NCI-H2171 treated with DMSO at 0.1 percent for 48 hours (cell line): Measurements from ENCODE around the gene DDX39B.
"Not testable (repeated sequence)": the region's sequence is repeated elsewhere in the genome, so short reads cannot be mapped to it uniquely, and the experiment has no call there.

Source experiments
- DNase-seq: peaks from one replicate; lab custom pipeline; 2025; lab: John Stamatoyannopoulos, UW

Gene DDX39B

GRCh38 chr6:31528821-31529328 lies 12.9 kb downstream of the DDX39B start, which contains the start of gene MCCD1:
MCCD1 (plus strand) TSS chr6:31528962; CDS start chr6:31529015, 53 bp downstream.
- DNase-seq, result no peak

- DNase-seq, result no peak
Measured at GRCh38 chr6:31528307-31528777, 13.5 kb downstream of the DDX39B start.

GRCh38 chr6:31525932-31526591 lies 15.7 kb downstream of the DDX39B start:
- no peak for DNase-seq

DNA sequence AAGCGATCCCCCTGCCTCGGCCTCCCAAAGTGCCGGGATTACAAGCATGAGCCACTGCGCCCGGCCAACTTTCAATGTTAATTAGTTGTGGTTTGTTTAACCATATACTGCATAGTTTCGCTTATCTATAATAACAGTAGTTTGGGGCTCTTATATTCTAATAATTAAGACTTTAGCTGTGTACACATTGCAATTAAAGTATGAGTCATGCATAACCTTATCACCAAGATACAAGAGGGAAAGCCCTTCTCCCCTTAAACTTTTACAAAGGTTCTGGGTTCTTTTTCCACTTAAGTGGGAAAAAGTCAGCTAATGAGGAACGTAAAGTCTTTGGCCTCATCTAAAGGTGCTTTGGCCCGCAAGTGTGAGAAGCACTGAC lies 16.3 kb downstream of the DDX39B start:
- no peak for DNase-seq

DNA sequence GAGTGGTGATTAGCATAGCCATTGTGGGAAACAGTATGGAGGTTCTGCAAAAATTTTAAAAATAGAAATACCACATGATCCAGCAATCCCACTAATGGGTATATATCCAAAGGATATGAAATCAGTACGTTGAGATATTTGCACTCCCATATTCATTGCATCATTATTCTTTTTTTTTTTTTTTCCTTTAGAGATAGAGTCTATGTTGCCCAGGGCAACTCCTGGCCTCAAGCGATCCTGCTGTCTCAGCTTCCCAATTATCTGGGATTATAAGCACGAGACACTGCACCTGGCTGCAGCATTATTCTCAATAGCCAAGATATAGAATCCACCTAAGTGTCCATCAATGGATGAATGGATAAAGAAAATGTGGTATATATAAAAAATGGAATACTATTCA lies 20.0 kb downstream of the DDX39B start:
- DNase-seq, result no peak

DNA sequence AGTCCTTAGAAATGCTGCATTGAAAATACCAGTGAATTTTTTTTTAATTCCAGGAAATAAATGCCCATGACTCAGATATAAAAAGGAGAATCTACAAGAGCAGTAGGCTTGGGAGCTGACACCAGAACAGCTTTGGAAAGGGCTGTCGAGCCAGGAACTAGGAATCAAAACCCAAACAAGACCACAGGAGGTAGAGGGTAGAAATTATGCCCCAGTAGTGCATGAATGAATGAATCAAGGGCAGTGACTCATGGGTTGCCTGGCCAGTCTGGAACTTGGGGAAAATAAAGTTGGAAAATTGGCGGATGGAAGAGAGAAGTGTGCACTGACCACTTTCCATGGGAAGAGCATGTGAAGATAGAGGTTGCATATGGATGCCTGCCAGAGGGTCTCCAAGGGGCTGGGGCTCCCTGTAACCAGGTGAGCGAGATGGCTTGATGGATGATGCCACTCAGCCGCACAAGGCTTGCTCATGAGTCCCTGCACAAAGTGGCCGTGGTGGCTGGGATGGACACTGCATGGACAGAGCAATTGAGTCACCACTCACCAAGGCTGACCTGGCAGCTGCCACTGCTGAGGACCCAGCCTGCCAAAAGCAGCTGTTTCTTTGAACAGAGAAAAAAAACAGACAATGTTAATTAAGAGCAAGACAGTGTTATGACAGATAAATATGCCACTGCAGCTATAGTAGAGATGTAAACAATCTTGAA lies 28.2 kb downstream of the DDX39B start:
- no peak for DNase-seq

DNA sequence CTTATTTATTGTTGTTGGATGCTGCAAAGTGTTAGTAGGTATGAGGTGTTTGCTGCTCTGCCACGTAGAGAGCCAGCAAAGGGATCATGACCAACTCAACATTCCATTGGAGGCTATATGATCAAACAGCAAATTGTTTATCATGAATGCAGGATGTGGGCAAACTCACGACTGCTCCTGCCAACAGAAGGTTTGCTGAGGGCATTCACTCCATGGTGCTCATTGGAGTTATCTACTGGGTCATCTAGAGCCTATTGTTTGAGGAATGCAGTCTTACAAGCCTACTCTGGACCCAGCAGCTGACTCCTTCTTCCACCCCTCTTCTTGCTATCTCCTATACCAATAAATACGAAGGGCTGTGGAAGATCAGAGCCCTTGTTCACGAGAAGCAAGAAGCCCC lies 31.8 kb downstream of the DDX39B start:
- DNase-seq, result no peak

DNA sequence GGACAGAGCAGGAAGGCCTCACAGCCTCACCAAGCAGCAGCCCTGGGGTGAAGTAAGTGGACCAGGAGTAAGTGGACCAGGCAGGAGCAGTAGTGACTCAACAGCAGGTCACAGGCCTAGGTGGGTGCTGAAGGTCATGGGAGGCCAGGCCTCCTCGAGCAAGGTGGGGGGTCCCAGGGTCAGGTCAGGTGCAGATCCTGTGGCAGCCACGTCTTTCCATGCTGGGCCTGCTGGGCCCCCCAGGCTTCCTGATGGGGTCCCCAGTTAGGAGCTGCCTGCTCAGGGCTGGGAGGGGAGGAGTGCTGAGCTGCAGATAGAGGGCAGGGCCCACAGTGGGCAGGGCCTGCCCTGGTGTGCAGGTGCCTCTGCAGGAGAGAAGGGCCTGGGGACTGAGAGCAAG lies 32.8 kb downstream of the DDX39B start:
- DNase-seq, result not testable (repeated sequence)

GRCh38 chr6:31502586-31502985 lies 39.2 kb downstream of the DDX39B start:
- no peak for DNase-seq

- DNase-seq, result not testable (repeated sequence)
Measured at GRCh38 chr6:31499648-31500047, 42.2 kb downstream of the DDX39B start.

GRCh38 chr6:31498748-31499147 lies 43.1 kb downstream of the DDX39B start:
- DNase-seq, result no peak

- DNase-seq, result peak; percentile 83
Measured at GRCh38 chr6:31497531-31498476, 44.0 kb downstream of the DDX39B start, which contains the start of gene MICB. MICB (plus strand) TSS chr6:31498145; CDS start chr6:31498194, 49 bp downstream.

GRCh38 chr6:31496826-31497225 lies 45.0 kb downstream of the DDX39B start:
- DNase-seq, result peak; percentile 2

- no peak for DNase-seq
Measured at GRCh38 chr6:31495580-31495979, 46.2 kb downstream of the DDX39B start.

- DNase-seq, result peak; percentile 53
Measured at GRCh38 chr6:31493875-31494694, 47.7 kb downstream of the DDX39B start.

DNA sequence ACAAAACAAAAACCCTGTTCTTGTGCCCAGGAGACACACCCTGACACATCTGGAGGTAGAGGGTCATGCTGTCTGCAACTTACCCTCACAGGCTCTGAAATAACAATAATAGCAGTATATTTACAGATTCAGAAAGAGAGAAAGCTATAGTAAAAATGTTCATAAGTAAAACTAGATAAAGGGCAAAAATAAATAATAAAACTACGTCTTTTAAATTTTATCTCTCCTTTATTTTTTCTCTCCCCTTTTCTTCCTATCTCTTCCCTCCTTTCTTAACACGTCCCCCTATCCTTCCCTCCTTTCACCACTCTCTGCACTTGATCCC lies 48.3 kb downstream of the DDX39B start:
- not testable (repeated sequence) for DNase-seq

- DNase-seq, result no peak
Measured at GRCh38 chr6:31490115-31490873, 51.5 kb downstream of the DDX39B start.

GRCh38 chr6:31489086-31489485 lies 52.7 kb downstream of the DDX39B start:
- no peak for DNase-seq

GRCh38 chr6:31487674-31488073 lies 54.1 kb downstream of the DDX39B start:
- not testable (repeated sequence) for DNase-seq

DNA sequence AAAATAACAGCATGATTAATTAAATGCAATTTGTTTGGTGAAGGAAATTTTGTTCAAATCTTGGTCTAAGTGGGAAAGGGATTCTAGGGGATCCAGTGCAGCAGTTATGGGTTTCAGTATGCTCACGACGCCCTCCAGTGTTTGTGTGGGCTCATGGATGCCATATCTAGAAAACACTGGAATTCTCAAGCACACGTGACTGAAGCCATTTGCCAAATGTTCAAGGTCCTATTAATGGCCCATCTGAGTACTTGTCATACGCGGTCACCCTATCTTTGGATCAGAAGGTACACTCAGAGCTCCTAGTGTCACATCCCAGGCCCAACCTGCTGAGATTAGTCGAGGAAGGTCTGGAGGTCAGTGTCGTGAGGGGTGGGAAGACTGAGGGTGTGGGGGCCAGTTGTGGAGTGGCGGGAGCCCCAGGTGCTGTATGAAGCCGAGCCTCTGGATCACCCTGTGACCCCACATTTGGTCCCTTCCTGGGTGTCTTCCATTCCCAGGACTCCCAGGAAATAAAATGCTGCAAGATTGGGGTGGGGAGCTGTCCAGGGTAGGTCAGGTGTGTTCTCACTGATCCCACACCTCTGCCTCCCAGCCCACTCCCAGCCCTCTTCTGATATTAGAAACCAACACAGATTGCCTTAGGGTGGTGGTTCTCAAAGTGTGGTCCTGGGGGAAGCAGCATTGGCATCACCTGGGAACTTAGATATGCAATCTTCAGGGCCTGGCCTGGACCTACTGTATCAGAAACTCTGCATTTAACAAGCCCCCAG lies 55.6 kb downstream of the DDX39B start:
- DNase-seq, result not testable (repeated sequence)
